GM10266 (cell line): ENCODE measurements around the gene CAPZB.
"Not testable (repeated sequence)": the region's sequence is repeated elsewhere in the genome, so short reads cannot be mapped to it uniquely, and the experiment has no call there.

ENCODE experiments used
- DNase-seq: peaks from one replicate; pipeline ENCODE4 v3.0.0; 2012; ENCODE audit errors: extremely low spot score
- CTCF ChIP-seq: IDR thresholded peaks from 2 replicates; pipeline ENCODE4 v1.5.1; 2012; ENCODE audit warnings: mild to moderate bottlenecking, low read depth; ENCODE audit not compliant: control insufficient read depth, insufficient read depth; ENCODE audit errors: missing control alignments

Gene CAPZB

GRCh38 chr1:19305880-19306279 lies 179.5 kb downstream of the CAPZB start:
- TF ChIP-seq CTCF: no peak
- DNase-seq: no peak

- DNase-seq: not testable (repeated sequence)
Measured at GRCh38 chr1:19304081-19304480, 181.3 kb downstream of the CAPZB start.

GRCh38 chr1:19300211-19300610 lies 185.1 kb downstream of the CAPZB start:
- TF ChIP-seq CTCF: no peak
- DNase-seq: no peak

- no peak for DNase-seq
- no peak for TF ChIP-seq CTCF
Measured at GRCh38 chr1:19294638-19295037, 190.7 kb downstream of the CAPZB start.

GRCh38 chr1:19289244-19289643 lies 196.1 kb downstream of the CAPZB start:
- no peak for TF ChIP-seq CTCF
- DNase-seq: no peak
